Psoas muscle (tissue), 8 donors: ENCODE measurements around the gene TXNDC2. TPM values are rescaled to one million over a fixed set of nuclear protein-coding genes. Genes with fewer than 3 reads are reported as not detected.
"Not testable (repeated sequence)": the region's sequence is repeated elsewhere in the genome, so short reads cannot be mapped to it uniquely, and the experiment has no call there.

ENCODE experiments used
- ATAC-seq, 4 donors: fragments of 200-7000 bp; cut with Tn5 transposase; one replicate each; pipeline ENCODE4 v1.9.1; 2020; ENCODE audit warnings: moderate library complexity in 3 of 4, mild to moderate bottlenecking in 2 of 4
- DNase-seq, 2 donors: peaks; one replicate each; pipeline ENCODE4 v3.0.0-alpha.2; 2020
- H3K27ac ChIP-seq: fragments of 200-600 bp; one replicate; pipeline ENCODE4 v1.8.0; 2022
- H3K27me3 ChIP-seq, 3 donors: fragments of 200-600 bp in 1 of 3; one replicate each; pipeline versions ENCODE4 v1.6.1 to v1.8.0; 2013 to 2022; ENCODE audit warnings: low read length in 2 of 3, mild to moderate bottlenecking in 2 of 3, moderate library complexity in 1 of 3; ENCODE audit not compliant: insufficient read depth in 3 of 3
- H3K36me3 ChIP-seq, 2 donors: fragments of 200-600 bp in 1 of 2; one replicate each; pipeline versions ENCODE4 v1.6.1 to v1.8.0; 2013 to 2022; ENCODE audit warnings: low read depth in 1 of 2, mild to moderate bottlenecking in 1 of 2, moderate library complexity in 1 of 2; ENCODE audit not compliant: insufficient read depth in 1 of 2
- H3K4me1 ChIP-seq: fragments of 200-600 bp; one replicate; pipeline ENCODE4 v1.8.0; 2022
- H3K4me3 ChIP-seq: fragments of 200-600 bp; one replicate; pipeline ENCODE4 v1.8.0; 2022; ENCODE audit warnings: mild to moderate bottlenecking
- H3K9me3 ChIP-seq: fragments of 200-600 bp; one replicate; pipeline ENCODE4 v1.8.0; 2022
- CTCF ChIP-seq: fragments of 200-600 bp; IDR thresholded peaks from one replicate; pipeline ENCODE4 v1.8.0; 2022; ENCODE audit warnings: antibody characterized with exemption
- WGBS, 3 donors: extraction: QIAGEN DNeasy Blood & Tissue Kit; methylation state at CpG; one replicate each; pipeline versions ENCODE4 v1.1.6 to v1.1.7; 2013; 5-methylcytosine and 5-hydroxymethylcytosine counted together
- intact Hi-C, 2 donors: fragments of 100-400 bp; cut with DNase I; formaldehyde crosslinking; loops; one replicate each; pipeline versions ENCODE4 v1.11.0 to v1.14.2; 2022
- polyA plus RNA-seq, 3 donors: library from polyadenylated mRNA; stranded (reverse); fragments of 200-250 nt; gene quantifications; one replicate each; pipeline ENCODE4 v1.2.3, GENCODE V29; 2013
- total RNA-seq, 4 donors: library from RNA; stranded (reverse); fragmentation: NEBNext Ultra II Directional in 2 of 4; extraction: Animal tissue kit (Norgen Biotek cat#: 25700) in 2 of 4; gene quantifications; one replicate each; pipeline versions ENCODE4 v1.2.1 to v1.2.4, GENCODE V29; 2021 to 2023
- donor health status: healthy with polysubstance abuse.
- donor health status: DM: no; HTN: no; CAD: no; lungs with moderate emphysema.
- donor health status: Bipolar disorder and iron deficiency.
- donor health status: healthy.
- donor health status: DM: yes; HTN: yes; CAD: no.
- donor health status: DM: no; HTN: no; CAD: no.
- donor health status: DM: no; HTN: no; CAD: no.
- donor health status: DM: yes; HTN: yes; CAD: no.

Gene TXNDC2
- total and polyA plus RNA-seq, 7 donors = 0.04 to 0.19 TPM; not detected in 5

GRCh38 chr18:9906481-9906880, 20.7 kb downstream of the TXNDC2 start:
- 85 to 90% (median 88%) methylated on average over 3 of the region's 3 CpGs for WGBS, 3 donors
- ATAC-seq (no peak), DNase-seq (no peak)
- Histone ChIP-seq H3K36me3 (no peaks in the 10 kb centered on the region), H3K4me1 (no peaks in the 10 kb centered on the region), H3K27me3 (no peaks in the 10 kb centered on the region), H3K27ac (no peak overlapping the region), H3K9me3 (no peaks in the 10 kb centered on the region), H3K4me3 (no peak overlapping the region)
- intact Hi-C loops = no loop called here
- no peak for TF ChIP-seq CTCF

- Histone ChIP-seq H3K4me3 (no peak overlapping the region), H3K27ac (no peak overlapping the region), H3K9me3 (no peaks in the 10 kb centered on the region), H3K4me1 (peaks cover 2% of the 10 kb centered on the region), H3K27me3 (no peaks in the 10 kb centered on the region), H3K36me3 (no peaks in the 10 kb centered on the region)
- 90 to 95% (median 92%) methylated on average over 4 of the region's 4 CpGs for WGBS, 3 donors
- DNase-seq = no peak
- intact Hi-C loops = no loop called here
- no peak for ATAC-seq
- no peak for TF ChIP-seq CTCF
Observed at GRCh38 chr18:9907867-9908266, 22.1 kb downstream of the TXNDC2 start.

- DNase-seq = no peak
- ATAC-seq = no peak
- no peaks in the 10 kb centered on the region for H3K36me3 ChIP-seq
- H3K27ac ChIP-seq = no peak overlapping the region
- H3K9me3 ChIP-seq = no peaks in the 10 kb centered on the region
- H3K27me3 ChIP-seq = no peaks in the 10 kb centered on the region
- no peak overlapping the region for H3K4me3 ChIP-seq
- TF ChIP-seq CTCF = no peak
- peaks cover 4% of the 10 kb centered on the region for H3K4me1 ChIP-seq
- intact Hi-C loops = loop anchor here in 1 of 2 donors (5.0 to 10.0 kb wide), 2 partner anchors 58 to 105 kb away; no protein-coding TSS in a partner anchor
Observed at GRCh38 chr18:9910071-9910470, 24.3 kb downstream of the TXNDC2 start.

- WGBS, 3 donors = 92 to 94% (median 93%) methylated on average over 2 of the region's 2 CpGs
- H3K9me3 ChIP-seq = no peaks in the 10 kb centered on the region
- H3K4me1 ChIP-seq = peaks cover 6% of the 10 kb centered on the region
- ATAC-seq (no peak), DNase-seq (no peak)
- no peak overlapping the region for H3K27ac ChIP-seq
- H3K4me3 ChIP-seq = no peak overlapping the region
- H3K27me3 ChIP-seq = no peaks in the 10 kb centered on the region
- intact Hi-C loops = loop anchor here in 1 of 2 donors (5.0 to 10.0 kb wide), 2 partner anchors 58 to 106 kb away; no protein-coding TSS in a partner anchor
- H3K36me3 ChIP-seq = no peaks in the 10 kb centered on the region
- no peak for TF ChIP-seq CTCF
Observed at GRCh38 chr18:9910661-9911060, 24.9 kb downstream of the TXNDC2 start.

GRCh38 chr18:9911226-9911625, 25.5 kb downstream of the TXNDC2 start:
- WGBS, 3 donors = 92 to 95% (median 93%) methylated on average over 5 of the region's 5 CpGs
- DNase-seq (no peak), ATAC-seq (no peak)
- Histone ChIP-seq H3K9me3 (no peaks in the 10 kb centered on the region), H3K4me1 (peaks cover 12% of the 10 kb centered on the region), H3K27me3 (no peaks in the 10 kb centered on the region), H3K36me3 (no peaks in the 10 kb centered on the region), H3K4me3 (no peak overlapping the region), H3K27ac (no peak overlapping the region)
- intact Hi-C loops = loop anchor here in 1 of 2 donors (5.0 to 10.0 kb wide), 2 partner anchors 59 to 106 kb away; no protein-coding TSS in a partner anchor
- no peak for TF ChIP-seq CTCF

GRCh38 chr18:9912285-9912684, 26.5 kb downstream of the TXNDC2 start:
- ATAC-seq = not testable (repeated sequence)

More at GRCh38 chr18:9912285-9912684, 26.5 kb downstream of the TXNDC2 start:
- H3K4me1 ChIP-seq = peaks cover 22% of the 10 kb centered on the region
- not testable (repeated sequence) for H3K27ac ChIP-seq, H3K4me3 ChIP-seq, H3K36me3 ChIP-seq, H3K9me3 ChIP-seq, H3K27me3 ChIP-seq, DNase-seq
- 98 to 100% (median 100%) methylated on average over 1 of the region's 1 CpG for WGBS, 3 donors
- intact Hi-C loops = loop anchor here in 1 of 2 donors (5.0 to 10.0 kb wide), 2 partner anchors 60 to 107 kb away; no protein-coding TSS in a partner anchor
